HG03095 (cell line): ENCODE measurements around the gene DIP2A.
"Not testable (repeated sequence)": the region's sequence is repeated elsewhere in the genome, so short reads cannot be mapped to it uniquely, and the experiment has no call there.

Experiments used
- ATAC-seq: cut with Tn5 transposase; IDR thresholded peaks from one replicate; pipeline ENCODE4 v1.9.1; 2021; ENCODE audit warnings: moderate library complexity; ENCODE audit not compliant: unreplicated experiment

Gene DIP2A

GRCh38 chr21:46424621-46425020, 34.1 kb upstream of the DIP2A start:
- no peak for ATAC-seq

- ATAC-seq: no peak
Observed at GRCh38 chr21:46425041-46425440, 33.6 kb upstream of the DIP2A start.

- no peak for ATAC-seq
Observed at GRCh38 chr21:46425571-46425970, 33.1 kb upstream of the DIP2A start.

- no peak for ATAC-seq
Observed at GRCh38 chr21:46426313-46427046, 32.2 kb upstream of the DIP2A start.

- ATAC-seq: no peak
Observed at GRCh38 chr21:46427516-46427915, 31.2 kb upstream of the DIP2A start.

GRCh38 chr21:46428286-46428685, 30.4 kb upstream of the DIP2A start:
- no peak for ATAC-seq

GRCh38 chr21:46428987-46429710, 29.5 kb upstream of the DIP2A start:
- ATAC-seq: no peak

GRCh38 chr21:46429754-46430681, 28.7 kb upstream of the DIP2A start:
- ATAC-seq: no peak

GRCh38 chr21:46431448-46431847, 27.2 kb upstream of the DIP2A start:
- no peak for ATAC-seq

GRCh38 chr21:46431884-46432488, 26.7 kb upstream of the DIP2A start:
- no peak for ATAC-seq

- ATAC-seq: not testable (repeated sequence)
Observed at GRCh38 chr21:46433116-46433515, 25.6 kb upstream of the DIP2A start.

GRCh38 chr21:46434322-46434958, 24.3 kb upstream of the DIP2A start:
- ATAC-seq: no peak

- ATAC-seq: no peak
Observed at GRCh38 chr21:46435786-46436227, 22.9 kb upstream of the DIP2A start.

GRCh38 chr21:46436621-46437020, 22.1 kb upstream of the DIP2A start:
- ATAC-seq: no peak

- ATAC-seq: no peak
Observed at GRCh38 chr21:46437096-46437498, 21.6 kb upstream of the DIP2A start.

GRCh38 chr21:46437511-46437910, 21.2 kb upstream of the DIP2A start:
- ATAC-seq: no peak

GRCh38 chr21:46438241-46438640, 20.4 kb upstream of the DIP2A start:
- no peak for ATAC-seq

GRCh38 chr21:46439906-46440305, 18.8 kb upstream of the DIP2A start:
- no peak for ATAC-seq

- no peak for ATAC-seq
Observed at GRCh38 chr21:46441331-46441730, 17.4 kb upstream of the DIP2A start.

GRCh38 chr21:46441961-46442498, 16.7 kb upstream of the DIP2A start:
- ATAC-seq: no peak
